ENCODE measurements around the gene LPAR3.

Gene LPAR3

GRCh38 chr1:84856726-84857270, 36.2 kb downstream of the LPAR3 start:
- Histone ChIP-seq H3K4me3 (ENCODE audit: low read depth, low read length) (no peak overlapping the region), H3K9me3 (ENCODE audit: control insufficient read depth, insufficient read depth, low read depth, low read length) (no peaks in the 10 kb centered on the region), H3K9ac (ENCODE audit: low read length) (no peak overlapping the region), H3K27ac (ENCODE audit: low read depth, low read length) (no peak overlapping the region), H3K36me3 (ENCODE audit: control insufficient read depth, insufficient read depth, low read length) (peaks cover 2% of the 10 kb centered on the region; the same call in 1 of the 2 replicates), H3K27me3 (ENCODE audit: control insufficient read depth, insufficient read depth, low read length) (no peaks in the 10 kb centered on the region), H3K4me1 (ENCODE audit: control insufficient read depth, insufficient read depth, low read length) (no peaks in the 10 kb centered on the region)

- H3K27me3 ChIP-seq (ENCODE audit: control insufficient read depth, insufficient read depth, low read length): no peaks in the 10 kb centered on the region
- no peaks in the 10 kb centered on the region for H3K4me1 ChIP-seq (ENCODE audit: control insufficient read depth, insufficient read depth, low read length)
- no peak overlapping the region for H3K4me3 ChIP-seq (ENCODE audit: low read depth, low read length)
- no peaks in the 10 kb centered on the region for H3K9me3 ChIP-seq (ENCODE audit: control insufficient read depth, insufficient read depth, low read depth, low read length)
- no peak overlapping the region for H3K9ac ChIP-seq (ENCODE audit: low read length)
- H3K27ac ChIP-seq (ENCODE audit: low read depth, low read length): no peak overlapping the region
- peaks cover 2% of the 10 kb centered on the region; the same call in 1 of the 2 replicates for H3K36me3 ChIP-seq (ENCODE audit: control insufficient read depth, insufficient read depth, low read length)
Observed at GRCh38 chr1:84855691-84856630, 37.0 kb downstream of the LPAR3 start.

- Histone ChIP-seq H3K9ac (ENCODE audit: low read length) (no peak overlapping the region), H3K27ac (ENCODE audit: low read depth, low read length) (no peak overlapping the region), H3K36me3 (ENCODE audit: control insufficient read depth, insufficient read depth, low read length) (peaks cover 2% of the 10 kb centered on the region; the same call in 1 of the 2 replicates), H3K4me1 (ENCODE audit: control insufficient read depth, insufficient read depth, low read length) (no peaks in the 10 kb centered on the region), H3K4me3 (ENCODE audit: low read depth, low read length) (no peak overlapping the region), H3K9me3 (ENCODE audit: control insufficient read depth, insufficient read depth, low read depth, low read length) (no peaks in the 10 kb centered on the region), H3K27me3 (ENCODE audit: control insufficient read depth, insufficient read depth, low read length) (no peaks in the 10 kb centered on the region)
Observed at GRCh38 chr1:84855168-84855567, 37.8 kb downstream of the LPAR3 start.

GRCh38 chr1:84853741-84854721, 39.0 kb downstream of the LPAR3 start:
- no peak overlapping the region for H3K4me3 ChIP-seq (ENCODE audit: low read depth, low read length)
- no peak overlapping the region for H3K9ac ChIP-seq (ENCODE audit: low read length)
- H3K9me3 ChIP-seq (ENCODE audit: control insufficient read depth, insufficient read depth, low read depth, low read length): no peaks in the 10 kb centered on the region
- H3K27me3 ChIP-seq (ENCODE audit: control insufficient read depth, insufficient read depth, low read length): no peaks in the 10 kb centered on the region
- no peak overlapping the region for H3K27ac ChIP-seq (ENCODE audit: low read depth, low read length)
- H3K36me3 ChIP-seq (ENCODE audit: control insufficient read depth, insufficient read depth, low read length): peaks cover 2% of the 10 kb centered on the region; the same call in 1 of the 2 replicates
- H3K4me1 ChIP-seq (ENCODE audit: control insufficient read depth, insufficient read depth, low read length): no peaks in the 10 kb centered on the region

- Histone ChIP-seq H3K4me3 (ENCODE audit: low read depth, low read length) (no peak overlapping the region), H3K27ac (ENCODE audit: low read depth, low read length) (no peak overlapping the region), H3K9me3 (ENCODE audit: control insufficient read depth, insufficient read depth, low read depth, low read length) (no peaks in the 10 kb centered on the region), H3K27me3 (ENCODE audit: control insufficient read depth, insufficient read depth, low read length) (no peaks in the 10 kb centered on the region), H3K36me3 (ENCODE audit: control insufficient read depth, insufficient read depth, low read length) (peaks cover 2% of the 10 kb centered on the region; the same call in 1 of the 2 replicates), H3K4me1 (ENCODE audit: control insufficient read depth, insufficient read depth, low read length) (peaks cover 8% of the 10 kb centered on the region; the same call in 1 of the 2 replicates), H3K9ac (ENCODE audit: low read length) (no peak overlapping the region)
Observed at GRCh38 chr1:84851839-84852238, 41.2 kb downstream of the LPAR3 start.

GRCh38 chr1:84849357-84849975, 43.5 kb downstream of the LPAR3 start:
- no peak overlapping the region for H3K27ac ChIP-seq (ENCODE audit: low read depth, low read length)
- no peak overlapping the region for H3K4me3 ChIP-seq (ENCODE audit: low read depth, low read length)
- H3K27me3 ChIP-seq (ENCODE audit: control insufficient read depth, insufficient read depth, low read length): no peaks in the 10 kb centered on the region
- H3K4me1 ChIP-seq (ENCODE audit: control insufficient read depth, insufficient read depth, low read length): peaks cover 9% of the 10 kb centered on the region; the same call in 1 of the 2 replicates
- H3K9me3 ChIP-seq (ENCODE audit: control insufficient read depth, insufficient read depth, low read depth, low read length): no peaks in the 10 kb centered on the region
- H3K36me3 ChIP-seq (ENCODE audit: control insufficient read depth, insufficient read depth, low read length): peaks cover 2% of the 10 kb centered on the region; the same call in 1 of the 2 replicates
- H3K9ac ChIP-seq (ENCODE audit: low read length): no peak overlapping the region

GRCh38 chr1:84847253-84848250, 45.5 kb downstream of the LPAR3 start:
- Histone ChIP-seq H3K27ac (ENCODE audit: low read depth, low read length) (no peak overlapping the region), H3K4me1 (ENCODE audit: control insufficient read depth, insufficient read depth, low read length) (peaks cover 9% of the 10 kb centered on the region; the same call in 1 of the 2 replicates), H3K27me3 (ENCODE audit: control insufficient read depth, insufficient read depth, low read length) (no peaks in the 10 kb centered on the region), H3K9me3 (ENCODE audit: control insufficient read depth, insufficient read depth, low read depth, low read length) (no peaks in the 10 kb centered on the region), H3K36me3 (ENCODE audit: control insufficient read depth, insufficient read depth, low read length) (peaks cover 2% of the 10 kb centered on the region; the same call in 1 of the 2 replicates), H3K9ac (ENCODE audit: low read length) (no peak overlapping the region), H3K4me3 (ENCODE audit: low read depth, low read length) (no peak overlapping the region)

- no peak overlapping the region for H3K9ac ChIP-seq (ENCODE audit: low read length)
- no peaks in the 10 kb centered on the region for H3K9me3 ChIP-seq (ENCODE audit: control insufficient read depth, insufficient read depth, low read depth, low read length)
- peaks cover 9% of the 10 kb centered on the region; the same call in 1 of the 2 replicates for H3K4me1 ChIP-seq (ENCODE audit: control insufficient read depth, insufficient read depth, low read length)
- no peaks in the 10 kb centered on the region for H3K27me3 ChIP-seq (ENCODE audit: control insufficient read depth, insufficient read depth, low read length)
- no peak overlapping the region for H3K4me3 ChIP-seq (ENCODE audit: low read depth, low read length)
- H3K27ac ChIP-seq (ENCODE audit: low read depth, low read length): no peak overlapping the region
- H3K36me3 ChIP-seq (ENCODE audit: control insufficient read depth, insufficient read depth, low read length): no peaks in the 10 kb centered on the region
Observed at GRCh38 chr1:84846387-84846786, 46.6 kb downstream of the LPAR3 start.

- H3K9me3 ChIP-seq (ENCODE audit: control insufficient read depth, insufficient read depth, low read depth, low read length): no peaks in the 10 kb centered on the region
- peaks cover 9% of the 10 kb centered on the region; the same call in 1 of the 2 replicates for H3K4me1 ChIP-seq (ENCODE audit: control insufficient read depth, insufficient read depth, low read length)
- no peaks in the 10 kb centered on the region for H3K27me3 ChIP-seq (ENCODE audit: control insufficient read depth, insufficient read depth, low read length)
- no peak overlapping the region for H3K9ac ChIP-seq (ENCODE audit: low read length)
- H3K27ac ChIP-seq (ENCODE audit: low read depth, low read length): no peak overlapping the region
- no peak overlapping the region for H3K4me3 ChIP-seq (ENCODE audit: low read depth, low read length)
- no peaks in the 10 kb centered on the region for H3K36me3 ChIP-seq (ENCODE audit: control insufficient read depth, insufficient read depth, low read length)
Observed at GRCh38 chr1:84845357-84845756, 47.6 kb downstream of the LPAR3 start.
